Suprapubic skin (tissue), 4 donors: Measurements from ENCODE around the gene TP53TG5. TPM values are rescaled to one million over a fixed set of nuclear protein-coding genes. Genes with fewer than 3 reads are reported as not detected.
"Not testable (repeated sequence)": the region's sequence is repeated elsewhere in the genome, so short reads cannot be mapped to it uniquely, and the experiment has no call there.

Source experiments
- DNase-seq, 2 donors: peaks; one replicate each; pipeline ENCODE4 v3.0.0-alpha.2; 2019; ENCODE audit warnings: low spot score in 2 of 2
- H3K27ac ChIP-seq: fragments of 200-600 bp; sonication (generic); one replicate; pipeline ENCODE4 v1.5.1; 2019
- H3K27me3 ChIP-seq: fragments of 200-600 bp; sonication (generic); one replicate; pipeline ENCODE4 v1.5.1; 2019
- H3K36me3 ChIP-seq: fragments of 200-600 bp; sonication (generic); one replicate; pipeline ENCODE4 v1.5.1; 2019
- H3K4me1 ChIP-seq: fragments of 200-600 bp; sonication (generic); one replicate; pipeline ENCODE4 v1.5.1; 2019
- H3K4me3 ChIP-seq: fragments of 200-600 bp; sonication (generic); one replicate; pipeline ENCODE4 v1.5.1; 2019; ENCODE audit warnings: mild to moderate bottlenecking
- H3K9me3 ChIP-seq: fragments of 200-600 bp; sonication (generic); one replicate; pipeline ENCODE4 v1.5.1; 2019
- EP300 ChIP-seq: sonication (generic); formaldehyde crosslinking; IDR thresholded peaks from one replicate; pipeline ENCODE4 v1.6.1; 2017; ENCODE audit warnings: antibody characterized with exemption
- POLR2A ChIP-seq, 2 donors: fragments of 450-650 bp; IDR thresholded peaks; one replicate each; pipeline ENCODE4 v1.6.1; 2017; ENCODE audit warnings: antibody characterized with exemption in 2 of 2, mild to moderate bottlenecking in 2 of 2, moderate library complexity in 2 of 2
- POLR2AphosphoS5 ChIP-seq, 3 donors: sonication (generic); formaldehyde crosslinking; IDR thresholded peaks; one replicate each; pipeline ENCODE4 v1.6.1; 2017; ENCODE audit warnings: antibody characterized with exemption in 3 of 3
- WGBS: methylation state at CpG from one replicate; pipeline ENCODE4 v1.1.5; 2018; 5-methylcytosine and 5-hydroxymethylcytosine counted together
- total RNA-seq, 4 donors: library from RNA; depleted of rRNA; stranded (reverse); fragments of >200 nt; gene quantifications; one replicate each; pipeline ENCODE4 v1.1.0, GENCODE V29; 2016
- TF ChIP-seq, protein P1 (sequence below), 2 donors: fragments of 200-600 bp in 1 of 2; fragments of 450-650 bp in 1 of 2; sonication (generic) in 1 of 2; IDR thresholded peaks; one replicate each; pipeline ENCODE4 v1.5.1; 2016 to 2019; ENCODE audit warnings: antibody characterized with exemption in 2 of 2, mild to moderate bottlenecking in 1 of 2, moderate library complexity in 1 of 2

TP53TG5 gene
- total RNA-seq, 4 donors from 2014 or later = 0.32 TPM; not detected in 3

DNA sequence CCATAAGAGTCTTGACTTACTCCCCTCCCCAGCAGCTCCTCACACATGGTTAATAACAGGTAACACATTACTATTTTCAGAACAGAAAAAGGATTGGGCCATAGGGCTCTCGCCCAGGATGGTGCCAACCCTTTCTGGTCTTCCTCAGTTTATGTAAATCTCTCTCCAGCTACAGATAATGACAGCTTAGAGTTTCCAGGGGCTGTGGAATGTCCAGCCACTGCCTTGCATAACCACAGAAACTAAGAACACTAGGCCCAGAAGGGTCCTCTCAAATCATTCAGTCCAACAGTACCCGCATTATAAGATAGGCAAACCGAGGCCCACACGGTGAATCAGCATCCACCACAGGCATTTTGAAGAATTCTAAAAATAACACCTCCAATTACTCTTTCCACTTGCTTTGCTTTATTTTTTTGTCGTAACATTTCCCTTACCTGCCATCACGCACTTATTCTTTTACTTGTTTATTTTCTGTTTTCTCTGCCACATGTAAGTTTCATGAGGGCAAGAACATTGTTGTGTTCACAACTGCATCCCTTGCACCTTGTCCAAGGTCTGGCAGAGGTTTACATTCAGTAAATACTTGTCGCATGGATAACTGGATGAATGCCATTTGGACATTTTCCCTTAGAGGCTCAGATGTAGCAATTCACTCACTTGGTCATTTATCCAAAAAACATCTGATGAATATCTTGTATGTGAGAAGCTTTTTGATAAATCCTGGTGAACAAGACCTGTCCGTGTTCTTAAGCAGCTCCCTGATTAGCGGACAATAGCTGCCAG lies 23.5 kb downstream of the TP53TG5 start:
- no peak for DNase-seq
- no peaks in the 10 kb centered on the region for H3K36me3 ChIP-seq
- TF ChIP-seq POLR2AphosphoS5 (IDR thresholded peaks at IDR 0.05) (no peak), EP300 (no peak), POLR2A (IDR thresholded peaks at IDR 0.05) (no peak)
- TF ChIP-seq, protein P1, sequence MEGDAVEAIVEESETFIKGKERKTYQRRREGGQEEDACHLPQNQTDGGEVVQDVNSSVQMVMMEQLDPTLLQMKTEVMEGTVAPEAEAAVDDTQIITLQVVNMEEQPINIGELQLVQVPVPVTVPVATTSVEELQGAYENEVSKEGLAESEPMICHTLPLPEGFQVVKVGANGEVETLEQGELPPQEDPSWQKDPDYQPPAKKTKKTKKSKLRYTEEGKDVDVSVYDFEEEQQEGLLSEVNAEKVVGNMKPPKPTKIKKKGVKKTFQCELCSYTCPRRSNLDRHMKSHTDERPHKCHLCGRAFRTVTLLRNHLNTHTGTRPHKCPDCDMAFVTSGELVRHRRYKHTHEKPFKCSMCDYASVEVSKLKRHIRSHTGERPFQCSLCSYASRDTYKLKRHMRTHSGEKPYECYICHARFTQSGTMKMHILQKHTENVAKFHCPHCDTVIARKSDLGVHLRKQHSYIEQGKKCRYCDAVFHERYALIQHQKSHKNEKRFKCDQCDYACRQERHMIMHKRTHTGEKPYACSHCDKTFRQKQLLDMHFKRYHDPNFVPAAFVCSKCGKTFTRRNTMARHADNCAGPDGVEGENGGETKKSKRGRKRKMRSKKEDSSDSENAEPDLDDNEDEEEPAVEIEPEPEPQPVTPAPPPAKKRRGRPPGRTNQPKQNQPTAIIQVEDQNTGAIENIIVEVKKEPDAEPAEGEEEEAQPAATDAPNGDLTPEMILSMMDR (IDR thresholded peaks at IDR 0.05) = no peak
- 77% methylated on average over 9 of the region's 9 CpGs for WGBS
- no peaks in the 10 kb centered on the region for H3K9me3 ChIP-seq
- H3K27me3 ChIP-seq = no peaks in the 10 kb centered on the region
- H3K27ac ChIP-seq = no peak overlapping the region
- peaks cover 30% of the 10 kb centered on the region for H3K4me1 ChIP-seq
- no peak overlapping the region for H3K4me3 ChIP-seq

GRCh38 chr20:45353746-45354145 lies 24.4 kb downstream of the TP53TG5 start:
- H3K36me3 ChIP-seq = no peaks in the 10 kb centered on the region
- no peak overlapping the region for H3K27ac ChIP-seq

GRCh38 chr20:45352729-45353128 lies 25.4 kb downstream of the TP53TG5 start:
- WGBS = 84% methylated on average over 3 of the region's 3 CpGs

More at GRCh38 chr20:45353746-45354145, 24.4 kb downstream of the TP53TG5 start:
- TF ChIP-seq, protein P1 (IDR thresholded peaks at IDR 0.05) = no peak
- no peak for TF ChIP-seq EP300
- no peak for TF ChIP-seq POLR2AphosphoS5 (IDR thresholded peaks at IDR 0.05)
- TF ChIP-seq POLR2A (IDR thresholded peaks at IDR 0.05) = no peak
- no peak overlapping the region for H3K4me3 ChIP-seq
- peaks cover 22% of the 10 kb centered on the region for H3K4me1 ChIP-seq
- 86% methylated on average over 1 of the region's 1 CpG for WGBS
- DNase-seq = no peak
- no peaks in the 10 kb centered on the region for H3K27me3 ChIP-seq
- no peaks in the 10 kb centered on the region for H3K9me3 ChIP-seq

DNA sequence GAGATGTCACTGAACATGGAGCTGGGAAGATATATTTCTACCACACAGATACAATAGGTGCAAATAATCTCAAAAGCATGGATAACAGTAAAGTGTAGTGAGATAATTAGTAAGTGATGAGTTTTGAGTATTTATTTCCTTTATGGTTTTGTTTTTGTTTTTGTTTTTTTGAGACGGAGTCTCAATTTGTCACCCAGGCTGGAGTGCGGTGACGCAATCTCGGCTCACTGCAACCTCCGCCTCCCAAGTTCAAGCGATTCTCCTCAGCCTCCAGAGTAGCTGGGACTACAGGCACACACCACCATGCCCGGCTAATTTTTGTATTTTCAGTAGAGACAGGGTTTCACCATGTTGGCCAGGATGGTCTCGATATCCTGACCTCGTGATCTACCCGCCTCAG lies 27.3 kb downstream of the TP53TG5 start:
- H3K4me3 ChIP-seq, H3K9me3 ChIP-seq, H3K36me3 ChIP-seq, DNase-seq, H3K27ac ChIP-seq, H3K27me3 ChIP-seq: not testable (repeated sequence)
- WGBS = 97% methylated on average over 10 of the region's 10 CpGs
- H3K4me1 ChIP-seq = peaks cover 32% of the 10 kb centered on the region

More at GRCh38 chr20:45352729-45353128, 25.4 kb downstream of the TP53TG5 start:
- H3K9me3 ChIP-seq = no peaks in the 10 kb centered on the region
- no peak overlapping the region for H3K4me3 ChIP-seq
- peaks cover 17% of the 10 kb centered on the region for H3K4me1 ChIP-seq
- no peaks in the 10 kb centered on the region for H3K27me3 ChIP-seq
- H3K27ac ChIP-seq = no peak overlapping the region
- no peaks in the 10 kb centered on the region for H3K36me3 ChIP-seq
- DNase-seq = no peak
- TF ChIP-seq EP300 (no peak), POLR2AphosphoS5 (IDR thresholded peaks at IDR 0.05) (no peak), POLR2A (IDR thresholded peaks at IDR 0.05) (no peak)
- TF ChIP-seq, protein P1 (IDR thresholded peaks at IDR 0.05) = no peak

GRCh38 chr20:45350217-45350616 lies 27.9 kb downstream of the TP53TG5 start:
- WGBS = 76% methylated on average over 1 of the region's 1 CpG
- no peak for DNase-seq
- Histone ChIP-seq H3K36me3 (no peaks in the 10 kb centered on the region), H3K4me3 (no peak overlapping the region), H3K9me3 (no peaks in the 10 kb centered on the region), H3K27me3 (no peaks in the 10 kb centered on the region), H3K4me1 (peaks cover 35% of the 10 kb centered on the region), H3K27ac (no peak overlapping the region)
- TF ChIP-seq POLR2AphosphoS5 (IDR thresholded peaks at IDR 0.05) (no peak), POLR2A (IDR thresholded peaks at IDR 0.05) (no peak)

DNA sequence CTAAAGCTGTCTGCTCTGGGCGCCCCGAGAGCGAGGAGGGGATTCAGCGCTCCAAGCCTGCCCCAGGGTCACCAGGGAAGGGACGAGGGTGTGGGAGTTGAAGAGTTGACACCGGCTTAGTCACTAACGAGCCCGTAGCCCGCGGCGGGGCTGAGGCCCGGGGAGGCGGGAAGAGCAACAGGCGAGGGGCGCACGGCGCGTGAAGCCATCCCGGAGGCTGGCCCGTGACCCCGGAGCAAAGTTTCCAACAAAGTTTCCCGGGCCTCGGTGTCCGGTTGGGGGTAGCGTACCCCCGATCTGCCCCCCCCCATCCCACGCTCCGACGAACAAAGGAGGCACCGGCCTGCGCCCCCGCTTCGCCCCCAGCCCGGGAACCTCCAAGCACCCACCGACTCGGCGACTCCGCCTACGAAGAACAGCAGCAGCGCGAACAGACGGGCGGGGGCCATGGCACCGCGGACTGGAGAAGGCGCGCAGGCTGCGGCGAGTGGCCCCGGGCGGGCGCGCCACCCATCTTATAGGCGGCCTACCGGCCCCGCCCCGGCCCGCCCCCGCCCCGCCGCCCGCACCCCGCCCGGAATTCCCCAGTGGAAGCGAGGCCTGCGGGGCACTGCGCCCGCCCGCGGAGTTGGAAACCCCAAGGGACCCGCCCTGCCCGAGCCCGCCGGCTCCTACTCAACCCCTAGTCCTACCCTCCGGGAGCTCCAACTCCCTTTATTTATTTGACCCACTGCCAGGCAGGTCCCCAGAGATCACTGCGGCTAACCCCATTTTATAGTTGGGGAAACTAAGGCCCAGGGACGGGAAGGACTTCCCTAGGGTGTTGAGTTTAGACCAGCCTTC lies 30.0 kb downstream of the TP53TG5 start, which contains the start of gene SDC4:
Gene SDC4, minus strand, starts transcription at position 489 of the 843 bp plus-strand sequence. Its CDS starts 40 bp downstream, at position 449.
- Histone ChIP-seq H3K4me1 (peaks cover 49% of the 10 kb centered on the region), H3K36me3 (no peaks in the 10 kb centered on the region), H3K27ac (peak within 1 kb of the TSS; percentile 94), H3K9me3 (no peaks in the 10 kb centered on the region), H3K4me3 (peak within 1 kb of the TSS; percentile 75), H3K27me3 (no peaks in the 10 kb centered on the region)
- WGBS = 2% methylated on average over 6 of the region's 77 CpGs
- DNase-seq = peak; percentile 83 to 84
- TF ChIP-seq, protein P1 (IDR thresholded peaks at IDR 0.05) = no peak
- TF ChIP-seq POLR2A (IDR thresholded peaks at IDR 0.05) = peak; percentile 76 to 87
- no peak for TF ChIP-seq EP300
- TF ChIP-seq POLR2AphosphoS5 (IDR thresholded peaks at IDR 0.05) = peak; percentile 88 to 90 (median 89)
